GM19240 (cell line): Measurements from ENCODE around the gene IDH3B.
"Not testable (repeated sequence)": the region's sequence is repeated elsewhere in the genome, so short reads cannot be mapped to it uniquely, and the experiment has no call there.

Experiments used
- DNase-seq: peaks from one replicate; pipeline ENCODE4 v3.0.0; 2011; ENCODE audit warnings: low spot score; ENCODE audit not compliant: insufficient read length

Gene IDH3B

DNA sequence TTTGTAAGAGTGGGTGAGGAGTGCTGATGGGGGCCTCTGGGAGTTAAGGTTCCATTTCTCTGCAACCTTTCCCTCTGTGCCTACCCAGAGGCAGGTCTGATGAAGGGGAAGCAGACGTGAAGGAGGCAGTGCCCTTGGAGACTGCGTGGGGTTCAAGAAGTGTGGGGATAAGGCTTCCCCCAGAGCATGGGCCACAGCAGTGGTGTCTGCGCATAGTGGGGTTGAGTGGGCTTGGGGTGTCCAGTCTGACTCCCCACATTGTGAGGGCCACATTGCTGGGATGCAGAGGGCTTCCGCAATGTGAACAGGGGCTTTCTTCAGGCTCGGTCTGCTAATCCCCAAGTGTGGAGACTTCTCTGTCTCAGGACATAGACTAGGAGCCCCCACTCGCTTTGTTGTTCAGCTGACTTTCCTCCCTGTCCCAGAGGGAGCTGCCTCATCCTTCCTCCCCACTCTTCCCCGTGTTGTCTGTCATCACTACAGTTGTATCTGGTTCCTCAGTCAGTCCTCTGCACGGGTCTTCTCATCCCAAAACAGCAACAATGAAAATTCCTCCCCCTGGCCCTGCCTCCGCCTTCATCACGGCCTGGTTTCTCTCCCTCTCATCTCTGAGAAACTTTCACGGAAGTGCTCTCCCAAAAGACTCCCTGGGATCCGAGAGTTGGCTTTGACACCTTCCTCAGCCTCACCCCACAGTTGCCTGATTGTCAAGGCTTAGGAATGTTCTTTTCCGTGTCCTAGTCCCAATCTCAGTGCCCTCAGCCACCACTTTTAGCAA, 31.4 kb upstream of the IDH3B start:
- DNase-seq, result no peak

DNA sequence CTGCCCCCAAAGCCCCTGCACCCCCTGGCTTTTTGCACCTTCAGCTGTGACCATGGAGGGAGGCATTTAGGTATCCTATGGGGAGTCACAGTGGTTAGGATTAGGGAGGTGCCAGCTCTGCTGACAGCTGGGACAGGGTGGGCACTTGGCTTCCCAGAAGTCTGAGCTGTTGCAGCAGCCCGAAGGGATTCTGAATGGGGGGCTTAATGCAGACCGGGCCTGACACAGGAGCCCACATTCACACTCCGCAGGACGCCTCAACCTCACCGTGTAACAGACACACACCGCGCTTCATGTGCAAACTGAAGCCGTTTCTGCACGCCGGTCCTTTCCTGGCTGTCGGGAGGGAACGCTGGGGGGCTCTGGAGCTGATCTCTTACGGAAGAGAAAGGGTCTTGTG, 30.5 kb upstream of the IDH3B start:
- DNase-seq, result no peak

DNA sequence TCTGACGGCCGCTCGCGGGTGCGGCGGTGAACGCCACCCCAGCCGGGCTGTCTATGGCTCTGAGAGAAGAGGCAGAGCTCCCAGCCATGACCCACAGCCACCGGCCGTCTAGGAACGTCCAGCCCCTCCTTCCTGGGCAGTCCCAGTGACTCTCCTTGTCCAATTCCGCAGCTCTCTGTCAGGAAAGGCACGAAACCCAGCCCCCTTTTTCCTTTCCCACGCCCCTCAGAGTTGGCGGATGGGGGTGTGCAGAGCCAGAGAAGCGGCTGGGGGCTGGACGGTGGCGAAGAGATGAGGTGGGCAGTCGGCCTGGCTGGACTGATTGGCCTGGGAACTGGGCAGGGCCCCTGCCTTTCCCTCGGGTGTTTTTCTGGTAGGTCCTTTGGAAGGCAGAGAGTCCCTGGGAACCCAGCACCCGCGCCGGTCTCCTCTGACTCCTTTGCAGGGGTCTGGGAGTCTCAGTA, 30.0 kb upstream of the IDH3B start:
- DNase-seq, result no peak

GRCh38 chr20:2693286-2694007, 29.4 kb upstream of the IDH3B start:
- no peak for DNase-seq

DNA sequence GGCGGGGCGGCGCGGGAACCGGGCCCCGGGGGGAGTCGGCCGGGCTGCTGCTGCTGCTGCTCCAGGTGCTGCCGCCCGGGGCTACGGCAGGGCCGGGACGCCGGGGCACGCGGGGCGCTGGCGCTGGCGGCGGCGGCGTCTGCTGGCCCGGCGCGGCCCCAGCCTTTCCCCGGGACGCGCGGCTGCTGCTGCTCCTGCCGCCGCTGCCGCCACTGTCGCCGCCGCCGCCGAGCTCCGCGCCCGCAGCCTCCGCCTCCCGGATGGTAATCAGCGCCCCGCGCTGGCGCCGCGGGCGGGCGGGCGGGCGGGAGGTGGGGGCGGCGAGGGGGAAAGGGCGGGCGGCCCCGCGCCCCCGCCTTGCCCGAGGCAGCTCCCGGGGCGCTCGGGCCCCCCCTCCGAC, 28.9 kb upstream of the IDH3B start:
- no peak for DNase-seq

- no peak for DNase-seq
These were observed 28.2 kb upstream of the IDH3B start, which contains the start of gene EBF4 for GRCh38 chr20:2692036-2692885. EBF4 (plus strand) TSS chr20:2692780; CDS start chr20:2693646, 866 bp downstream.

DNA sequence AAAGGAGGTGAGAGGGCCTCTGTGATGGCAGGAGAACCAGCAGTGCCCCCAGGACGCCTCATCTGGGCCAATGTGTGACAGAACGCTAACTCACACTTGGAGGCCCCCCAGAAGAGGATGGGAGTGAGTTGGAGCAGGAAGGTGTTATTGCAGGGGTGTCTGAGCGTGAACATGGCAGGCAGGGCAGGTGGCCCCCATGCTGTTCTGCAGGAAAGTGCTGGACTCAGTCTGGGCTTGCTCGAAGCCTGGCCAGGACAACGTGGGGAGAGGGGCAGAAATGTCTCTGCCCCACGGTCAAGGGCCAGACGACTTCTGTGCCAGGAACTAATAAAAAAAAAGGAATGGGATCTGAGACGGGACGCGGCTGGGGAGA, 27.6 kb upstream of the IDH3B start:
- DNase-seq, result no peak

DNA sequence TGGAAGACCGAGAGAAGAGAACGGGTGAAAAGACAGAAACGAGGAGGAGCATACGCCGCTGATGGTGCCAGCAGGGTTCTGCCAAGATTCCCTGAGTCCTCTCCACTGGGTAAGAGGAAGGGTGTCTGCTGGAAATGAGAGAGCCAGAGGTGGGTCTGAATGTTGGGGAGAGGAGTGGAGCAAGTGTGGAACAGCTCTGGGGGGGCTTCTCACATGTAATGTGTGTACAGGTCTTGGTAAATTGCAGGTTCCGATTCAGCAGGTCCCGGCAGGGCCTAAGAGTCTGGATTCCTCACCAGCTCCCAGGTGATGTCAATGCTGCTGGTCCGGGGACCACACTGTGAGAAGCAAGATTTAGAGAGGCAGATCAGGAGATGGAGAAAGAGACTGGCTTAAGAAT, 27.1 kb upstream of the IDH3B start:
- DNase-seq, result no peak

- DNase-seq, result no peak
These were observed 26.7 kb upstream of the IDH3B start for GRCh38 chr20:2690718-2691117.

GRCh38 chr20:2690213-2690612, 26.2 kb upstream of the IDH3B start:
- DNase-seq, result no peak

- DNase-seq, result no peak
These were observed 24.1 kb upstream of the IDH3B start for GRCh38 chr20:2688041-2688591.

- no peak for DNase-seq
These were observed 23.5 kb upstream of the IDH3B start for GRCh38 chr20:2687514-2687913.

GRCh38 chr20:2684817-2685216, 20.8 kb upstream of the IDH3B start:
- not testable (repeated sequence) for DNase-seq

- not testable (repeated sequence) for DNase-seq
These were observed 18.0 kb upstream of the IDH3B start for GRCh38 chr20:2682040-2682439.

GRCh38 chr20:2680046-2680445, 16.0 kb upstream of the IDH3B start:
- DNase-seq, result no peak

- DNase-seq, result no peak
These were observed 9.4 kb upstream of the IDH3B start for GRCh38 chr20:2673453-2673852.

- no peak for DNase-seq
These were observed 8.4 kb upstream of the IDH3B start for GRCh38 chr20:2672446-2672845.

DNA sequence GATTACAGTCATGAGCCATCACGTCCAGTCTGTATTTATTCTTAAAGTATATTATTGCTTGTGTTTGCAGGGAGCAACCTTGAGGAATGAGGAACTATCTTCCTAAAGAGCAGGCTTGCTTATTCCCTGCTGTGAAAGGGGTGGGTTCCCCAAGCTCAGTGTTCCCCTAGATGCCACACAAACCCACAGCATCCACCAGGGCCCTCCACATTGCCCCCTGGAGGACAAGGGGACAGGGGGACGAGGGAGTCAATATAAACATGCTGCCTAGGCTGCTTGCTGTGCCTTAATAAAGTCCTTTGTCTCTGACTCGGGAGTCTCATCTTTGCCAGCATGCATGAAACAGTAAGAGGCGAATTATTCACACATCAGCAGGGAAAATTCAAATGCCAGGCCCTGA, 8.0 kb upstream of the IDH3B start:
- no peak for DNase-seq

GRCh38 chr20:2663364-2663886, 591 bp downstream of the IDH3B start:
- no peak for DNase-seq

GRCh38 chr20:2659547-2659946, 4.5 kb downstream of the IDH3B start:
- DNase-seq, result no peak
